Endothelial cell (in vitro differentiated cells): ENCODE measurements around the gene UMPS. TPM values are rescaled to one million over a fixed set of nuclear protein-coding genes. Genes with fewer than 3 reads are reported as not detected.

Experiments used
- DNase-seq: peaks from one replicate; pipeline ENCODE4 v3.0.0; 2021; ENCODE audit warnings: low spot score
- H3K27ac Mint-ChIP-seq: one replicate; pipeline ENCODE4 v1.8.0; 2021; ENCODE audit warnings: mixed read lengths, inconsistent platforms; ENCODE audit not compliant: unreplicated experiment
- H3K27me3 Mint-ChIP-seq: one replicate; pipeline ENCODE4 v1.8.0; 2021; ENCODE audit warnings: mild to moderate bottlenecking, moderate library complexity, mixed read lengths, inconsistent platforms; ENCODE audit not compliant: unreplicated experiment
- H3K36me3 Mint-ChIP-seq: one replicate; pipeline ENCODE4 v1.8.0; 2021; ENCODE audit warnings: mild to moderate bottlenecking, low read depth, mixed read lengths, inconsistent platforms; ENCODE audit not compliant: unreplicated experiment
- H3K4me1 Mint-ChIP-seq: one replicate; pipeline ENCODE4 v1.8.0; 2021; ENCODE audit warnings: mild to moderate bottlenecking, mixed read lengths, inconsistent platforms; ENCODE audit not compliant: unreplicated experiment
- H3K4me3 Mint-ChIP-seq: one replicate; pipeline ENCODE4 v1.8.0; 2021; ENCODE audit warnings: mild to moderate bottlenecking, mixed read lengths, inconsistent platforms; ENCODE audit not compliant: unreplicated experiment
- H3K9me3 Mint-ChIP-seq: one replicate; pipeline ENCODE4 v1.8.0; 2021; ENCODE audit warnings: mixed read lengths, inconsistent platforms; ENCODE audit not compliant: unreplicated experiment
- total RNA-seq: library from RNA; stranded (reverse); fragmentation: NEBNext Ultra II Directional; extraction: Animal tissue kit (Norgen Biotek cat#: 25700); gene quantifications from one replicate; pipeline ENCODE4 v1.2.1, GENCODE V29; 2021; ENCODE audit not compliant: unreplicated experiment
- TF ChIP-seq, protein P1 (sequence below): fragments of 200-600 bp; sonication (generic); IDR thresholded peaks from one replicate; pipeline ENCODE4 v1.5.0; 2021; ENCODE audit warnings: antibody characterized with exemption; ENCODE audit not compliant: unreplicated experiment

Gene UMPS
- total RNA-seq, 1 donor from 2014 or later = 27.1 TPM

DNA sequence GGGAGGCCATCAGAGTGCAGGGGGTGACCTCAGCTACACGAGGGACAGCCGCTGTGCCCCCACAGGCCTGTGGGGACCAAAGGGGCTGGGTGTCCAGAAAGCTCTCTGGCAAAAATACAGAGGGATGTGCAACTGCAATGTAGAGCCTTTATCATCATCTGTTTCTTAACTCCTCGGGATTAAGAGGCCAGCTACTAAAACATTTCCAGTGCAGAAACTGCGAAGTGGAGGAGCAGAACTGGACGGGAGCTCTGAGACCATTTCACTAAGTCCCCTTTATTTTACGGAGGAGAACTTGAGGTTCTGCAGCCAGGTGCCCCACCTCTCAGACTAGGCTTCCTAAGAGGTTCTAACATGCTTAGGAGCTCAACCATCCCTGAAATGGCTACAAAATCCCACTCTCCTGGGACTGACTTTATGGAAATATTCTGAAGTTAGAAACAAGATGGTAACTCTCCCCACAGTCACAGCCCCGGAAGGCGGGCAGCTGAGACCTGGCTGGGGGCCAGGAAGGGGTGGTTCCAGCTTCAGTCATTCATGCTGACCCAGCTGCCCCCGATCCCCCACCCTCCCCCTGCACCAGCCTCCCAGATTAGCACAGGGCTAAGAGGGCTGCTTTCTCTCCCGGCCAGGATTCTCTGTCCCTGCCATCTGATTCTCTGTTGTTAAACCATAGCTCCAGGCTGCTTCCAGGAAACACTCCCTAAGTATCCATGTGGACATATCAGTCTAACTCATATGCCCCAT lies 40.3 kb downstream of the UMPS start:
- DNase-seq = no peak
- TF ChIP-seq, protein P1, sequence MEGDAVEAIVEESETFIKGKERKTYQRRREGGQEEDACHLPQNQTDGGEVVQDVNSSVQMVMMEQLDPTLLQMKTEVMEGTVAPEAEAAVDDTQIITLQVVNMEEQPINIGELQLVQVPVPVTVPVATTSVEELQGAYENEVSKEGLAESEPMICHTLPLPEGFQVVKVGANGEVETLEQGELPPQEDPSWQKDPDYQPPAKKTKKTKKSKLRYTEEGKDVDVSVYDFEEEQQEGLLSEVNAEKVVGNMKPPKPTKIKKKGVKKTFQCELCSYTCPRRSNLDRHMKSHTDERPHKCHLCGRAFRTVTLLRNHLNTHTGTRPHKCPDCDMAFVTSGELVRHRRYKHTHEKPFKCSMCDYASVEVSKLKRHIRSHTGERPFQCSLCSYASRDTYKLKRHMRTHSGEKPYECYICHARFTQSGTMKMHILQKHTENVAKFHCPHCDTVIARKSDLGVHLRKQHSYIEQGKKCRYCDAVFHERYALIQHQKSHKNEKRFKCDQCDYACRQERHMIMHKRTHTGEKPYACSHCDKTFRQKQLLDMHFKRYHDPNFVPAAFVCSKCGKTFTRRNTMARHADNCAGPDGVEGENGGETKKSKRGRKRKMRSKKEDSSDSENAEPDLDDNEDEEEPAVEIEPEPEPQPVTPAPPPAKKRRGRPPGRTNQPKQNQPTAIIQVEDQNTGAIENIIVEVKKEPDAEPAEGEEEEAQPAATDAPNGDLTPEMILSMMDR = no peak
- Mint-ChIP-seq H3K4me3 (no peak overlapping the region), H3K36me3 (peaks cover 22% of the 10 kb centered on the region), H3K9me3 (no peaks in the 10 kb centered on the region), H3K4me1 (peaks cover 12% of the 10 kb centered on the region), H3K27ac (no peak overlapping the region), H3K27me3 (peaks cover 1% of the 10 kb centered on the region)

DNA sequence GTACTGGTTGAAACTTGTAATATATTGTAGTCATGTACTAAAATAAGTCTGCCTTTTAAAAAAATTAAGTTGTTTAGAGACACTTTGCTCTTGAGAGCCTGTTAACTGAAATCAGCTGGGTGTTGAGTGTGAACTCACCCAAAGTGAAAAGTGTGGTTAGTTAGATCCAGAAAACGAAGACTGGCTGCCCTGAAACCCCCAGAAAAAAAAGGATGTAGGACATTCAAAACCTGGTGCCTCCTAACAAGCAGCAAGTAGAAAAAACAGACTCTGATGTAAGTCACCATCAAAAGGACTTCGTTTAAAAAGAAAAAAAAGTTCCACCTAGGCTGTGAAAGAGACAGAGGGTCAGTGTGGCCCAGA lies 40.8 kb downstream of the UMPS start:
- H3K4me3 Mint-ChIP-seq = no peak overlapping the region
- H3K27ac Mint-ChIP-seq = no peak overlapping the region

DNA sequence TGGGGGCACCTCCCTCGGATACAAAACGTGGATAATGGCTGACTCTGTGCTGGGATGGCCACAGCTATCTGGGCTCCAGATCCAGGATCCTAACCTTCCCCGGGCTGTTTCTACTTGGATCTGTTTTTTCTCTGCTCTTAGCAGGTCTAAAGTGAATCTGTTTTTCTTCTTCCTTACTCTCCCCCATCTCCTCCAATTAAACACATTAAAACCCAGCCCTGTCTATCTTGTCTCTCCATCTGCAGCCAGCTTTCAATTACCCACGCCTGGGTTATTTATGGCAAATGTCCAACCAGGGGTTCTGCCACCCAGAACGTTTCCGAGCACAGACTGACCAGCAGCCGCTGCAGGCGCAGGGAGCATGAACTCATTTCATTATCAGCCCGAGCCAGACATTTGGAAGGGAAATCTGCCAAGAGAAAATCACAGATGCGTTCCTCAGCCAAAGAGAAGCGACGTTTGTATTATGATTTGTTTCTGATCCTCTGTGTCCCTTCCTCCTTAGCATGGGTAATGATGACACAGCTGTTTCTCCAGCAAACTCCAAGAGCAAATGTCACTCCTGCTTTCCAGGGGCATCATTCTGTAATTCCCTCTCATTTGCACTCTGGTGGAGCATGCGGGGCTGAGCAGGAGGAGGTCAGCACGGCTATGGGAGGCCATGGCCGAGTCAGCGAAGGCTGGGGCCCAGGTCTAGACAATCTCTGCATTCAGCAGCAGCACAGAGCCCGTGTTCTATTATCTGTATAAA lies 42.0 kb downstream of the UMPS start:
- Mint-ChIP-seq H3K4me3 (no peak overlapping the region), H3K9me3 (no peaks in the 10 kb centered on the region), H3K4me1 (peaks cover 12% of the 10 kb centered on the region), H3K27me3 (peaks cover 1% of the 10 kb centered on the region), H3K27ac (peak overlapping the region; percentile 58), H3K36me3 (peaks cover 11% of the 10 kb centered on the region)
- no peak for DNase-seq
- TF ChIP-seq, protein P1 = no peak

More for the DNA sequence above, 40.8 kb downstream of the UMPS start:
- no peak for DNase-seq
- Mint-ChIP-seq H3K36me3 (peaks cover 21% of the 10 kb centered on the region), H3K27me3 (peaks cover 1% of the 10 kb centered on the region), H3K4me1 (peaks cover 12% of the 10 kb centered on the region), H3K9me3 (no peaks in the 10 kb centered on the region)
- TF ChIP-seq, protein P1 = no peak

DNA sequence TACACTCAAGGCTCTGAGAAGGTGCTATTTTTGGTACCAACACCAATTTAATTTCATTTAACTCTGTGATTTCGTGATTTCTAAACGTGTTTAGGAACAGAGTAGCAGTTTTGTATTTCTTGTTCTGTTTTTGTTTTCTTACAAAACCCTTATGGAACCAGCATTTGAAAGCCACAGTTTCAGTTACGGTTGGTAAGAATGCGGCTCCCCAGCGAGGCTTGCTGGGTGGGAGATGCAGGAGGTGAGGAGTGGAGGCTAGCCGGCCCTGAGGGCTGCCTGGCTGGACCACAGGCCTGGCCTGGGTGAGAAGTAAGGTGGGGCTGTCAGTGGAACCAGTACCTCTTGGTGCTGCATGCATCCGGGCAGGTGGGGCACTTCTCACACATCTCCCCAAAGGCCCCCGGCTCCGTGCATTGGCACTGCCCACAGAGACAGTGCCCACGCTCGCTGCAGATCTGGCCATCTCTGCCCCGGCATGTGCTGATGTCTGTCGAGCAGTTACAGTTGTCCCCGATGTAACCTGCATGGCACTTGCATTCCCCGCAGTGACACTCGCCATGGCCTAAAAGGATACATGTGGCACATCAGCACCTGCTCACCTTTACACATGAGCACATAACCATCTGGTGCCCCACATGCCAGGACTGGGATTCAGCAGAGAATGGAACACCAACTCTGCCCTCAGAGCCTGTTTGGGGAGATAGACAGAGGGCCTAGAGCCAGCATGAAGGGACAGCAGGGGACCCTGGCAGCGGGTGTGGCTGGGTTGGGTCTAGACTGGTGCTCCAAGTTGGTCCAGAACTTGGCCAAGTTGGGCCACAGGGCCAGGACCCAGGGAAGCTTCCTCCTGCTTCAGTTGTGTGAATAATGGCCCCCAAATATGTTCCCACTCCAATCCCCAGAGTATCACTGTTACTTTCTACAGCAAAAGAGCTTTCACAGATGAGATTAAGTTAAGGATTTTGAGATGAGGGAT lies 43.4 kb downstream of the UMPS start:
- DNase-seq = no peak
- TF ChIP-seq, protein P1 = no peak
- Mint-ChIP-seq H3K4me1 (peaks cover 16% of the 10 kb centered on the region), H3K9me3 (no peaks in the 10 kb centered on the region), H3K36me3 (peaks cover 19% of the 10 kb centered on the region), H3K27me3 (peaks cover 1% of the 10 kb centered on the region), H3K27ac (peak overlapping the region; percentile 75), H3K4me3 (no peak overlapping the region)
